GM21529 (cell line): ENCODE measurements around the gene PIP4K2A.

Experiments
- ATAC-seq: cut with Tn5 transposase; IDR thresholded peaks from one replicate; pipeline ENCODE4 v1.9.1; 2021; ENCODE audit not compliant: unreplicated experiment

PIP4K2A gene

DNA sequence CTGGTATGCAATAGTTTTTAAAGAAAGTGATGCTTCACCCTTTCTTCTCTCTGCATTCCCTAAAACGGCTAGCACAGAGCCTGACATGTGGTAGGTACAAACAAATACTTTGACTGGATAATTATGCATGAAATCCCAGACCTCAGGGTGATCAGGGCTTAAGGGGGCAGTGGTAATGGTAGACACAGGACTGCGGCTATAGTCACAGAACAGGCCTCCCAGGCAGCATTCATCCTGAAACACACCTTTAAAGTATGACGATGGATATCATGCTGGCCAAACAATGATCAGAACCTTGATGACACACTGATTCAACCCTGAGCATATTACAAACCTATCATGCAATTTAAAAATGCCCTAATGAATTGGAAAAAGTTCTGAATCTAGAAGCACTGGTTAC lies 110.8 kb downstream of the PIP4K2A start:
- no peak for ATAC-seq

DNA sequence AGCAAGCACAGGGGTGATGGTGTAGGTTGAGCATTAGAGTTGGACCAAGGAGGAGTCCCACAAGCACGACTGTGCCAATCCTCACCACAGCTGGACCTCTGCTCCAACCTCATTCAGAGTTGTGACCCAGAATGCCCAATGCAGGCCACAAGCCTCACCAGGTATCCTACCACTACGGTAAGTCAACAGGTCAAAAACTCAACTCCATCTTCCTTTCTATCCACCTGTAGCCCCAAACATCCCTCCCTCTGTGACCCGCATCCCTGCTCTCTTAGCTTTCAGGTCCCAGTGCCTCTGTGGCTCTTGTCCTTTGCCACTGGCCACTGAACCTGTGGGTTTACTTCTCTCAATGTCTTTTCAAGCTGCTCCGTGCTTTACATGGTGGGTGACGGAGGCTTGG lies 112.8 kb downstream of the PIP4K2A start:
- ATAC-seq, result no peak

DNA sequence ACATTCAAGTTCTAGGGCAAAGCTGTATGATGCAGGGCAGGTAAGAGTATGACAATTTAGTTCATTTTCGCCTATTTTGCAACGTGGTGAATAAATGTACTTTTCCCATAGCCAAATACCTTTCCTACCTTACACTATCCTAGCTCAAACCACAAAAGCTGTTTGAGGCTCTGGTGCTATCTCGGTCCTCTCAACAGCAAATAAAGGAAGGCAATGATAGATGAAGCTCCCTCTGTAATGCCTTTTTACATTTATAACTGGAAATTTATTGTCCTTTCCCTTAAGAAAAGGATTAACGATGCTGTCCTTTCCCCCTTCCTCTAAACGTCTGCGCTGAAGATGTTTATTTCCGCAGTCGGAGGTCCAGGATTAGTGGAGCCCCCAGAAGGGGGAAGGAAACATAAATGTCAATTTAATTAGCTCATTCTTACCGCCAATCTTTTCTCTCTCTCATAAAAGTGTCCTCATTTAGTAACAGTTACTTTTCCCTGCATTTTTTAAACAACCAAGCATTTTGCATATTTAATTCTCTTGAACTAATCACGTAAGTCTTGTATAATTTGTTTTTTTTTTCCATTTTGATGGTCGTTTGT lies 114.6 kb downstream of the PIP4K2A start:
- ATAC-seq, result no peak

DNA sequence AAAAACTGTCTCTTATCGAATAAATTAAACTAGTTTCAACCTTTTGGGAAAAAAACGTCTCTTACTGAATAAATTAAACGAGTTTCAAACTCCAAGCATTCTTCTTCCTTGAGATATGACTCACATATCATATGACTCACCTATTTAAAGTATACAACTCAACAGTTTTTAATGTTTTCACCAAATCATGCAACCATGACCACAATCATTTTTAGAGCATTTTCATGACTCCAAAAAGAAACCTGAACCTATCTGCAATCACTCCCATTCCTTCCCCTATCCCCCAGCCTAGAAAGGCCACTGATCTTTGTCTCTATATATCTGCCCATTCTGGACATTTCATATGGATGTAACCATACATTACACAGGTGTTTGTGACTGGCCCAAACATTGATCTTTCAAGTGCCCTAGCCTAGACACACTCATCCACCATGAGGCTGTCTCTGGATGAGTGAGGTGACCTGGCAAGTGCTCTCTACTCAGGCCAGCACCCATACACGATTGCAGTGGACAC lies 115.3 kb downstream of the PIP4K2A start:
- peak; percentile 32 for ATAC-seq

DNA sequence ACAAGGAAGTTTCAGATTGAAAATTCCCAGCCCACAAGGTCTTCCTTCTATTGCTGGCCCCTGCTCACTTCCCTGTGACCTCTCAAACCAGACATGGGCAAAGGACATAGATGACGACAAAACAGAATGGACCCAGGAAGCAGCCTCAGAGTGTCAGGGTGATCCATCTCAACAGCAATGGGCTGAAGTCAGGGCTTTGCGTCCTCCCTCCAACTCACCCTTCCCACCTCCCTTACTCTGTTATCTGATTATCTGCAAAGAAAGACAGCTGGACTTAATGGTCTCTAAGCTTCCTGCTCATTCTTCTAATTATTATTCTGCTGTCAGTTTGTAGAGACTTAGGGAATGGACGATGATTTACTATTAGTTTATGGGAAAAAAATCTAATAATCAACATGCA lies 115.9 kb downstream of the PIP4K2A start:
- no peak for ATAC-seq

DNA sequence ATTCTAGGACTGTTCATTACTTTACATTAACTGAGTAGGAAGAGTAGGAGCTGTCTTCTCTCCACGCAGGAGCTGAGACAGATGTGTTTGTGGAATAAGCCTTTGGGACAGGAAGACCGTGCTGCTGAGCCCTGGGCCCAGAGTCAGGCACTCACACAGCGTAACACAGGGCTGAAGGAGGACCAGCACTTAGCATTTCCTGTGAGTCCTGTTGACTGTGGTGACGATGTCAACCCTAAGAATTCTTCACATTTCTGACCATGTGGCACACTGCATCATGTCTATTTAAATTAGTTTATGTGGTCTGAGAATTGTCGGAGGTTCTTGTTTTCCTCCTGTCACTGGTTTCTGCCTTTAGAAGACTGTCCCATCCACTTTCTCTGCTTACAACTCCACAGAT lies 117.2 kb downstream of the PIP4K2A start:
- ATAC-seq, result peak; percentile 58

DNA sequence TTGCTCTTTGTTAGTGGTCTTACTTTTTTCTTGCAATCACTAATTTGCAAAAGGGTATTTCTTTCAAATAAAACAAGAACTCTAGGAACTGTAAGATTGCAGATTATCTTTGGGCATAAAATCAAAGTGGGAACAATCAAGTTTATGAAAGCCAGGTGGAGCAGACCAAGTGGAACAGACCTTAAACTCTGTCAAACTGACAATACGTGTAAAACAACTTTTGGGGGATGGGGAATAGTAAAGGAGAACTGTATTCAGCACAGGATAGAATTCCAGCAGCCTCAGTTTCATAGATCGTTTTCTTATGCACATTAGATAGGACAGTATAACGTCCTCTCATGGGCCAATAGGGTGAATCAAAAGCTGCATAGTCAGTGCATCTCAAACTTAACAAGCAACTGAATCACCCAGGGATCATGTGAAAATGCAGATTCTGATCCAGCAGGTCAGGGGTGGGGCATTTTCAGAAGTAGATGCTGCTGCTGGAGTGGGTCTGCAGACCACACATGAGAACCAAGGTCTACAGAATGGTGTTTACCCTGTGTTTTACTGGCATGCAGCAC lies 120.7 kb downstream of the PIP4K2A start:
- ATAC-seq, result no peak

DNA sequence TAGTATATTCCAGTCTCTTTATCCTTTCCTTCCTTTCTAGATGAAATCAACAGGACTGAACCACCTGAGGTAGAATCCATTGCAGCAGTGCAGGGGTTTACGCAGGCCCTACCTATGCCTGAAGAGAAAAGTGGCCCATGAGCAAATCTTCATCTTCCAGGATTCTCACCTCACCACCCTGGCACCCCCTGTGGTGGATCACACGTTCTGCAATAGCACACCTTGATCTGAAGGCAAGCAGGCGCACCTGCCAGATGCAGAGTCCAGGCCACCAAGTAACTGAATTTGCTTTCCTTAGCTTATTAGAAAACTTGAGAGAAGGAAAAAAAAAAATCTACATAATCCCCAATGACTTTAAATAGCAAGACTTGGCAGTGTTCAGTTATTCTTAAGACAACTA lies 121.4 kb downstream of the PIP4K2A start:
- ATAC-seq, result no peak

DNA sequence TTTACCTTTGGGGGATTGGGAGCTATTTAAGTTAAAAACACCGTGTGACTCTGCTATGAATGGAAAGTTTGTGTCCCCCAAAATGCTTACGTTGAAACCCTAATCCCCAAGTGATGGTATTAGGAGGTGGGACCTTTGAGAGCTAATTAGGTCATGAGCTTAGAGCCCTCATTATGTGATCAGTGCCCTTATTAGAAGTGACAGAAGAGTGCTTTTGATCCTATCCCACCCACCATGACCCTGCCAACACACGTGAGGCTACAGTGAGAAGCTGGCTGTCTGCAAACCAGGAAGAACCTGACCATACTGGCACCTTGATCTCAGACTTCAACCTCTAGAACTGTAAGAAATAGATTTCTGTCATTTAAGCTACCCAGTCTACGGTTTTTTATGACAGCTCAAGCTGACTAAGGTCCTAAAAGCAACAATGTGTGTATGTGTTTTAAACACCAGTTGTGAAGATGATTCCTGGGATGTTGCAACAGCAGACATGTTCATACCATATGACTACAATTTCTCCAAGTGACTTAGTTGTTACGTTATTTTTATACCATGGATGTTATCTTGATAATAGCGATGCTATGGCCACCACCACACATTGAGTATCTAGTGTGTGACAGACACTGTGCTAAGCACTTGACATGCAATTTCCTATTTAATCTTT lies 124.4 kb downstream of the PIP4K2A start:
- ATAC-seq, result no peak

DNA sequence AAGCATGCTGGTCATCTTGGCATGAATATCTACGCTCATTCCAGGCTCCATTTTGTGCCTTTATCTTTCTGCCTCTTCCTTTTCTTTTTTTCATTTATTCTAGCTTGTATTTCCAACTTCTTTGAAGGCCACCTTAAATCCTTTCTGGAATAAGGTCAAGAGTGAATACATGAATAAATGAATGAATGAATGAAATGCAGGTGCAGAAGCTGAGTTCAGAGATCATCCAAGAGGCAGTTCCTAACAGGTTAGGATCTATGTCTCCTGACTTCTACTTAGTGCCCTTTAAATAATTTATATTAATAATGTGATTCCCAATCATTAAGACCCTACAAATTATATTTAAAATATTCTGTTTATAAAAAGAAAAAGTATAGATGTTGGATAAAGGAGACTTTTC lies 125.9 kb downstream of the PIP4K2A start:
- no peak for ATAC-seq

DNA sequence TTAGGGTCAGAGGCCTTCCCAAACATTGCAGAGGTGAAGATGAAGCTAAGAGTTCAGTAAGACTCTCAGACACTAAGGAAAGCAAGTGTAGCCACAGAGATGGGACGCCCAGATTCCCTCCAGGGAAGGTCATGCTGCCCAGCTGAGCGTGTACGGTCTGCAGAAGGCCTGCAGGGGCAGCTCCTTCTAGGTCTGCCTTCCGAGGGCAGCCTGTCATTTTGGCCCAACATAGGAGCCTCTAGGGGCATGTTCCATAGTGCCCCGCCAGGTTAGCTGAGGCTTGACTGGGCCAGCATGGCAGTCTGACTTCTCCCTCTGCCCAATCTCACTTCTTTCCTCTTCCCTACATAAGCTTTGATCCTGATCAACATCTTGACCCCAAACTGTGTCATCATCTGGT lies 130.7 kb downstream of the PIP4K2A start:
- ATAC-seq, result no peak

DNA sequence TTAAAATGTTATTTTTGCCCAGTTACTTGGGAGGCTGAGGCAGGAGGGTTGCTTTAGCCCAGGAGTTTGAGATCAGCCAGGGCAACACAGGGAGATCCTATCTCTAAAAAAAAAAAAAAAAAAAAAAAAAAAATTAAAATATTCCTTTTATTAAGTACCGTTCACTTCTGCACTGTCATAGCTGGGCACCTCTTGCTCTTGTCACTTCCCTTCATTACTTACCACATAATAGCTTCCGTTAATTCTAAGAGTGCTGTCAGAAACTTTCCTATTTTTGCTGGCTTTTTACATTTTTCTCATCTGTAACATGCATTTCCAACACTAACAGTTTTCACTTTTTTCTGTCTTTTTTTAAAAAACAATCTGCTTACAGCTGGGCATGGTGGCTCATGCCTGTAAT lies 132.9 kb downstream of the PIP4K2A start:
- ATAC-seq, result no peak

DNA sequence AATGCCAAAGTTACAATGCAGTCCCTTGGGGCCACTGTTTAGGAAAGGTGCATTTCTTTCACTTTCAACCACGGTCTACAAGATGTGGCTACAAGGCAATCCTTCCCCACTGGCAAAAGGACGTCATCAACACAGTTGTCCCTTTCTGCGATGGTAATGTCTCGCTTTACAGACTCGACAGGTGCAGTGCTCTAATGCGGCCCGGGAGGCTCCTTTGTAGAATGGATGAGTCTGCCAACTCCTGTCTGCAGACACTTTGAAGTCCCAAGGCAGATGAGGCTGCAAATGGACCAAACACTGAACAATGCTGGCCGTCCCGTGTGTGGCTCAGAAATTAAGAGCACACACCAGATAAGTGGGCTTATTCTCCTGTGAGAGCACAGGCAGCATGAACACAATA lies 133.7 kb downstream of the PIP4K2A start:
- ATAC-seq, result no peak

DNA sequence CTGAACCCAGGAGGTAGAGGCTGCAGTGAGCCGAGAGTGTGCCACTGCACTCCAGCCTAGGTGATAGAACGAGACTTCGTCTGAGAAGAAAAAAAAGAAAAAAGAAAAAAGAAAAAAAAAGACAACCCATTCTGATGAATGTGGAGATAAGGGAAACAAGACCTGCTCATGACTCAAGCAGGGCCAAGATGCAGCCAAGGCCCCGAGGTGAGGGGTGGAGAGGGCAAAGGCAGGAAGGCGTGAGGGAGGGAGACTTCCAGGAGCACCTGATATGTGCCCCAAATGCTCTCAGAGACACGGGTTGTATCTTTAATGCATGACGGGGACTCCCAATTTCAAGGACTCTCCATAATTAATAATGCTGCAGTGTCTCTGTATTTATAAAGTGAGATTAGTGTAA lies 134.6 kb downstream of the PIP4K2A start:
- no peak for ATAC-seq

DNA sequence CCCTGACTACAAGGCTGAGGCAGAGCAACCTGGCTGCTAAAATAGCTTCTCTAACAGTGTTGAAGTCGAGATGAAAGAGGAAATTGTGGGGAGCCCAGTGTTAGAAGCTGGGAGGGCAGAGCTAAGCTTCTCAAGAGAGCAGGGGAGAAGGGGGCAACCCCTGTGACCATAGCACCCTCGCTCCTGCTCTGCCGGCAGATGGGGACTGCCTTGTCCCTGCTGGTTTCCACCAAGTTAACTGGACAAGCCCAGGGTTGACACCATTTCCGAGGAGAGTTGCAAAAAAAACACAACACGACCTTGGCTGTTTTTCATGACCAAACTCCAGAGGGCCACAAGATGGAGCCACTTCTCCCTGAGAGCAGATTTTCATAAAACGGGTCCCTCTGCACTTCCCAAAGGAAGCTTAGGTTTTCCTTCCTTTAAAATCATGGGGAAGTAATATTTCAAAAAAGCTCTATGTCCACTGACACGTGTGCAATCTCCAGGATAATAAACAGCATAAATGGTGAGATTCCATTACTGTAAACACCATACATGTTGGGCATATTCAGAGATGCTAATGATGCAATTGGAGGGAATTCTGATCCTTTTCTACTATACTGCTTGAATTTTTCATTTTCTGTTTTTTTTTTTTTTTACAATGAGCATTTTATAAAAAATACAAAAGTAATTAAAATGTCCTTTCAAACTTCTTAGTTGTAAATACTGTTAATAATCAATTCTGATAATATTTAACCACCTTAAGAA lies 140.4 kb downstream of the PIP4K2A start:
- ATAC-seq, result no peak

DNA sequence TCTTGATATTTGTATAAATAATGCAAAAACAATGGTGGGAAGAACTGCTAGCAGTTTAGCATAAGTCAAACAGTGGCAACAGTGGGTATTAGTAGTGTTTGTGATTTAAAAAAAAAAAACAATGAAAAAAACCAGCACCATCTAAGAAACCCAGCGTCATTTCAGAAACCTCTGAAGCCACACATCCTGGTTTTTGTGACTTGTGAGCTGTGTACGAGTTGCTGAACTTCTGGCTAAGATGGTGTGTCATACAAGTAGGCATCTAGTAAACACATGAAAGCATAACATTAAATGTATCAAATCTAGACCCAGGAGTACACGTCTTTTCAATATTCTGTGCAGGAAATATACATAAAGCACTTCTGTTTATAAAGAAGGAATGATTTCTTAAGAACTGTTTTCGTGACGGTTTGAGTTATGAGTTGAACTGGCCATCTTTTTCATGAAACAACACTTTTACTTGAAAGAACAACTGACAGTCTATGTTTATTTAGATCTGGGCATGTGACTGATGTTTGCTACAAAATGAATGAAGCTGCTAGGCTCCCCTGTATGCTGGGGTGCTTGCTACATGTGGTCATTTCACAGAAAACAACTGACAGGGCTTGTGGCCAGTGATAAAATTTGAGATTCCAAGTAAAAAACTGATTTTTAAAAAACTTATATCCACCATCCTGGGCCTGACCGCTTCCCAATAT lies 143.5 kb downstream of the PIP4K2A start:
- ATAC-seq, result no peak

DNA sequence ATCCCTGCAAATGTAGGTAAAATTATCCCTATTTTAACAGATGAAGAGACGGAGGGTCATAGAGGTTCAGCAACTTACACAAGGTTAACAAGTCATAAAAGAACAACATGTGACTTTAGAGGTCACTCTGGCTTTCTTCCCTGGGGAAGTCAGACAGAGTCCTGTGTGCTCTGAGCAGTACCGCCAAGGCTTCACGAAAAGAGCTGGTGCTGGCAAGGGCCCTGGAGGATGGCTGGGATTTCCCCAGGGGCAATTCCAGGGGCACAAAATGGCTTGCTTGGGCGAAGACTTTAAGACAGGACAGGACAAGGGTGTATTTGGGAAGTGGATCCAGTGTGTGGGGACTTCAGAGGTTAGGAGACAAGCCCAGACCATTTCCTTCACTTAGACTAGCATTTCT lies 144.1 kb downstream of the PIP4K2A start:
- ATAC-seq, result no peak

DNA sequence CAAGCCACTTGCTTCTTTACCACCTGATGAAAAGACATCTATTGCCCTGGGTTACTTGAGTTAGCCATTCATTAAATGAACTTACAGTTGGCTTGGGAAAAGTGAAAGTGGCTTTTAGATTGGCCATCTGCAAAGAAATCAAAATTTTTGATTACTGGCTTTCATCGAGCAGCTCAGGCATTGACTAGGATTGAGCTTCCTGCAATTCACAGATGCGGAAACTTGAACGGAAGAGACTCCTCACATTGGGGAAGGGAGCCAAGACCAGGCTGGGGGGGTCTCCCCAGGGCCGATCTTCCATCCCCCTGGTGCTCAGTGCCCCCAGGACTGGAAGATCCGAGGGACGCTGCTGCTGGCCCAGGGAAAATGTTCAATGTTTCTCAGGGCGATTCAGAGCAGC lies 145.4 kb downstream of the PIP4K2A start:
- no peak for ATAC-seq

DNA sequence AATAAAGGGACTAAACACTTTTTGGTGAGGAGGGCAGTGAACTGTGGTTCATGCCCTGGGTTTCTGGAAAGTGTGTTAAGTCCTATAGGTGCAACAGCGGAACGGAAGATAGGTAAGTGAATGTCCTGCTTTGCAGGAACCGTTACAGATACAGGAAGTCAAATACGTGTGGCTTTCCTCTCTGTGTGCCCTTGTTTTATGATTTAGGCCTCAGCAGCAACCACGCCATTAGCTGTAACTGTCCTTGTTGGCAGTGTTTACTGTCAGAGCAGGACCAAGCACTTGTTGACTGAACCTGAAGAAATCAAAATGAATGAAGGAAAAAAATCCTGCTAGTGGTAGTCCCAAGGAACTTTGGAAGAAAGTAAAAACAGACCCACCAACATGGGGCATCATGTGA lies 150.3 kb downstream of the PIP4K2A start:
- no peak for ATAC-seq

DNA sequence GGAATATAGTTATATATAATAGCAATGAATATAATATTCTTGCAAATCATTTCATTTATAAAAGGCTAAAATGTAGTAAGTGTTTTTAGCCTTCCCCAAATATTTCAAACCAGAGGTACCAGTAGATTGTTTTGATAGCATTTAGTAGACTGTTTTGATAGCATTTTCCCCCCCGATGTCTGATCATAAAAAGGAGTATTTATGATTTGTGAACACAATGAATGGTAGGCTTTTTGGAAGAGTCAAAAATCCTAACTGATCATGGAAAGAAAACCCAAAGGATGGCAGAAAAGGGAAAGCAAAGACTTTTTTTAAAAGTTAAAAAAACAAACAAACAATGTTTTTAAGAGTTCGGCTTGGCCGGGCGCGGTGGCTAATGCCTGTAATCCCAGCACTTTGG lies 152.5 kb downstream of the PIP4K2A start:
- ATAC-seq, result no peak

DNA sequence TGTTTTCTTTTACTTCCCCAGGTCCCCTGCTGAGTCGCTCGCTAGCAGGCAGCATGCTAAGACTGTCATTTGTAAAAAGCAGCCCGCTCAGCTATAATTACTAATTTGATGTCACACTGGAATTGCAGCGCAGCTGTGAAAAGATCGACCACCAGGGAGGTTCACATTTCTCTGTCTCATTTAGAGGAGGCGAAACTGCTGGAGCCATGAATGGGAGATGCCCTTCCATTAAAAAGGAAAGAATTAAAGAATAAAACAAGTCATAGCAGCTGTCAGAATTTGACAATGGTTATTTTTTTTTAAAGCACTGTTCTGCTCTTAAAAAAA lies 153.5 kb downstream of the PIP4K2A start:
- no peak for ATAC-seq
